Stimulated activated effector memory CD8-positive, alpha-beta T cell treated with anti-CD3 and anti-CD28 coated beads, Interleukin-12 subunit alpha, Interleukin-12 subunit beta, amount 100 ng/mL, for 72 hours (primary cell): ENCODE measurements around the gene KIAA1328.
"Not testable (repeated sequence)": the region's sequence is repeated elsewhere in the genome, so short reads cannot be mapped to it uniquely, and the experiment has no call there.

ENCODE experiments used
- ATAC-seq: fragments of 150-1000 bp; cut with Tn5 transposase; 2 replicates; pipeline ENCODE4 v1.10.0; 2021
- DNase-seq, 2 donors: peaks; one replicate each; pipeline ENCODE4 v3.0.0; 2021 to 2022; ENCODE audit warnings: low spot score in 2 of 2
- H3K27ac Mint-ChIP-seq: one replicate; pipeline ENCODE4 v1.8.0; 2022; ENCODE audit warnings: mild to moderate bottlenecking, mixed read lengths
- H3K36me3 Mint-ChIP-seq: one replicate; pipeline ENCODE4 v1.8.0; 2022; ENCODE audit warnings: mild to moderate bottlenecking, mixed read lengths
- H3K4me1 Mint-ChIP-seq: one replicate; pipeline ENCODE4 v1.8.0; 2022; ENCODE audit warnings: mixed read lengths
- H3K4me3 Mint-ChIP-seq: one replicate; pipeline ENCODE4 v1.8.0; 2022; ENCODE audit warnings: mild to moderate bottlenecking, mixed read lengths
- H3K9me3 Mint-ChIP-seq: one replicate; pipeline ENCODE4 v1.8.0; 2022; ENCODE audit warnings: mixed read lengths

The KIAA1328 gene

DNA sequence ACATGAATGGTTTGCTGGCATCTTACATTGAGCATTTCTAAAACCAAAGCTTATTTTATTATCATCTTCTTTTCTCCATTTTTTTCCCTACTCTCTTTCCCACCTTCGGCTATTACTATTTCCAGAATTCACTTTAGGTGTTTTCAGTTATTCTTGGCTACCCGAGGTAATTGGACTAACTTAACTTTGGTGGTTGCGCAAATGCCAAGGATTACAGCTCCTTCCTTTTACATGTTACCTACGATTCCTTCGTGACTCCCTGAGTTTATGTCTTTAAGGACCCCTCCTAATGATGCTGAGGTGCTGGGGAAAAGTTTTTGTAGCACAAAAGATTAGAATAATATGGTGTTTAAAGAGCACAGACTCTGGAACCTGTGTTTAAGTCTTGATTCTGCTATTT is 14.3 kb downstream of the KIAA1328 start:
- H3K27ac Mint-ChIP-seq: no peak overlapping the region
- H3K4me1 Mint-ChIP-seq: no peaks in the 10 kb centered on the region
- H3K9me3 Mint-ChIP-seq: no peaks in the 10 kb centered on the region
- no peak for ATAC-seq
- peaks cover 39% of the 10 kb centered on the region for H3K36me3 Mint-ChIP-seq
- DNase-seq: no peak
- H3K4me3 Mint-ChIP-seq: no peak overlapping the region

- H3K4me3 Mint-ChIP-seq: no peak overlapping the region
- no peak for DNase-seq
- H3K4me1 Mint-ChIP-seq: no peaks in the 10 kb centered on the region
- ATAC-seq: no peak
- H3K9me3 Mint-ChIP-seq: no peaks in the 10 kb centered on the region
- H3K27ac Mint-ChIP-seq: no peak overlapping the region
- H3K36me3 Mint-ChIP-seq: peaks cover 40% of the 10 kb centered on the region
These were observed 14.9 kb downstream of the KIAA1328 start for GRCh38 chr18:36843784-36844183.

GRCh38 chr18:36848609-36849008 is 19.7 kb downstream of the KIAA1328 start:
- ATAC-seq: no peak
- H3K36me3 Mint-ChIP-seq: peaks cover 31% of the 10 kb centered on the region
- H3K4me1 Mint-ChIP-seq: peaks cover 8% of the 10 kb centered on the region
- H3K4me3 Mint-ChIP-seq: no peak overlapping the region
- DNase-seq: no peak
- H3K27ac Mint-ChIP-seq: no peak overlapping the region
- H3K9me3 Mint-ChIP-seq: peaks cover 16% of the 10 kb centered on the region

- ATAC-seq (no peak), DNase-seq (no peak)
- Mint-ChIP-seq H3K4me1 (peaks cover 8% of the 10 kb centered on the region), H3K9me3 (peaks cover 16% of the 10 kb centered on the region), H3K27ac (no peak overlapping the region), H3K4me3 (no peak overlapping the region), H3K36me3 (peaks cover 31% of the 10 kb centered on the region)
These were observed 20.5 kb downstream of the KIAA1328 start for GRCh38 chr18:36849288-36850006.

DNA sequence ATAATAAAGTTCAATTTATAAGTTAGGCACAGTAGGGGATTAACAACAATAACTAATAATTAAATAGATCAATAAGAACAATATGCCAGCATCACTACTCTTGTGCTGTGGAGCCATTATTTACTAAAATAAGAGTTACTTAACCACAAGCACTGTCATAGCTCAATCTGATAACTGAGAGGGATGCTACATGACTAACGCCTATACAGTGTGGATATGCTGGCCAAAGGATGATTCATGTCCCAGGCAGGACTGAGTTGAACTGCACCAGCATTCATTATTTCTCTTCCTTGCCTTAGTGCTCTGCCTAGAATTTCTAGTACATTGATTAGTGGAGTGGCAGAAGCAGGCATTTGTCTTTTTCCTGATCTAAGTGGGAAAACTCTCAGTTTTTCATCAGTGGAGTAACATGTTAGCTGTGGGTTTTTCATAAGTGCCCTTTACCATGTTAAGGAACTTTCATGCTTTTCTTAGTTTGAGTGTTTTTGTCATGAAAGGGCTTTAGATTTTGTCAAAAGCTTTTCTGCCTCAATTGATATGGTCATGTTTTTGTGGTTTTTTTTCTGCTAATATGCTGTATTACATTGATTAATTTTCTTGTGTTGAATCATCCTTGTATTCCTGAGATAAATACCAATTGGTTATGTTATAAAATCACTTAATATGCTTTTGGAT is 21.7 kb downstream of the KIAA1328 start:
- Mint-ChIP-seq H3K4me1 (peaks cover 8% of the 10 kb centered on the region), H3K4me3 (no peak overlapping the region), H3K9me3 (peaks cover 16% of the 10 kb centered on the region), H3K36me3 (peaks cover 31% of the 10 kb centered on the region), H3K27ac (peak overlapping the region; percentile 29)
- DNase-seq (no peak), ATAC-seq (peak; percentile 100)

DNA sequence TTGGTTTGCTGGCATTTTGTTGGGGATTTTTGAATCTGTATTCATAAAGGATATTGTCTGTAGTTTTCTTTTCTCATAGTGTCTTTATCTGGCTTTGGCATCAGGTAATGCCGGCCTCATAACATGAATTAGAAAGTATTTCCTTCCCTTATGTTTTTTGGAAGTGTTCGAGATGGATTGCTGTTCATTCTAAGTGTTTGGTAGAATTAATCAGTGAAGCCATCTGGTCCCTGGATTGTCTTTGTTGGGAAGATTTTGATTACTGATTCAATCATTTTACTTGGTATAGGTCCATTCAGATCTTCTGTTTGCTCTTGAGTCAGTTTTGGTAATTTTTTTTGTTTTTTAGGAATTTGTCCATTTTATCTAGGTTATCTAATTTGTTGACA is 22.3 kb downstream of the KIAA1328 start:
- DNase-seq (no peak), ATAC-seq (no peak)
- Mint-ChIP-seq H3K9me3 (peaks cover 16% of the 10 kb centered on the region), H3K36me3 (peaks cover 31% of the 10 kb centered on the region), H3K4me1 (peaks cover 11% of the 10 kb centered on the region), H3K4me3 (no peak overlapping the region), H3K27ac (peak overlapping the region; percentile 29)

DNA sequence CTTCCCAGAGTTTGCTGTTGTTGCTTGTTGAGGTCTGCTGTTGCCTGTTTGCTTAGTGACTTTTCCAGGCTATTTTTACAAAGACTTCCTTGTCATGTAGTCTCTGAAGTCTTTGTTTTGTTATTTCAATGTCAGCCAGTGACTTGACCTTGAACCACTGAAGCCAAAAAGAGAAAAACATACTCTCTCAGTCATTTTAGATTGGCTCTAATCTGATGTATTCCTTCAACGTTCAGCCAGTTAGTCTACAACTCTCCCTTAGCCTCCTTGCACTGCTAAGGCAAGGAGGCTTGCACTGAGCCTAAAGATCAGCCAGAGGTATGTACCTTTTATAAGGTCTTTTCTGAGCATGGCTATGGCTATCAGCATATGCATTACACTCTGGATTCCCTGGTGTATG is 27.9 kb downstream of the KIAA1328 start:
- Mint-ChIP-seq H3K9me3 (peaks cover 14% of the 10 kb centered on the region), H3K4me1 (peaks cover 10% of the 10 kb centered on the region), H3K36me3 (peaks cover 26% of the 10 kb centered on the region), H3K27ac (no peak overlapping the region), H3K4me3 (no peak overlapping the region)
- ATAC-seq: no peak
- DNase-seq: no peak

DNA sequence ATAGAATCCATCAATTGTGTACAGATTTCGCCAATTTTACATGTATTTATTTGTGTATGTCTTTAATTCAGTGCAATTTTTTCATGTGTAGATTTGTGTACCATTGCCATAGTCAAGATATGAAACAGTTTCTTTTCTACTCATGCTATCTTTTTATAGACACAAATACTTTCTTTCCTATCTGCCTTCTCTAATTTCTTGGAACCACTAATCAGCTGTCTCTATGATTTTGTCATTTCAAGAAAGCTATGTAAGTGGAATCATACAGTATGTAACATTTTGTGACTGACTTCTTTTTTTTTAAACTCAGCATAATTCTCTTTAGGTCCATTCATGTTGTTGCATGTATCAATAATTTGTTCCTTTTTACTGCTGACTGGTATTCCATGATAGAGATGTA is 33.3 kb downstream of the KIAA1328 start:
- H3K9me3 Mint-ChIP-seq: no peaks in the 10 kb centered on the region
- DNase-seq: no peak
- peaks cover 22% of the 10 kb centered on the region for H3K4me1 Mint-ChIP-seq
- no peak overlapping the region for H3K27ac Mint-ChIP-seq
- peak; percentile 82 for ATAC-seq
- peaks cover 10% of the 10 kb centered on the region for H3K36me3 Mint-ChIP-seq
- H3K4me3 Mint-ChIP-seq: no peak overlapping the region

GRCh38 chr18:36867056-36867455 is 38.1 kb downstream of the KIAA1328 start:
- H3K36me3 Mint-ChIP-seq: peaks cover 10% of the 10 kb centered on the region
- no peak overlapping the region for H3K27ac Mint-ChIP-seq
- no peaks in the 10 kb centered on the region for H3K9me3 Mint-ChIP-seq
- H3K4me3 Mint-ChIP-seq: no peak overlapping the region
- DNase-seq: no peak
- no peak for ATAC-seq
- peaks cover 20% of the 10 kb centered on the region for H3K4me1 Mint-ChIP-seq

DNA sequence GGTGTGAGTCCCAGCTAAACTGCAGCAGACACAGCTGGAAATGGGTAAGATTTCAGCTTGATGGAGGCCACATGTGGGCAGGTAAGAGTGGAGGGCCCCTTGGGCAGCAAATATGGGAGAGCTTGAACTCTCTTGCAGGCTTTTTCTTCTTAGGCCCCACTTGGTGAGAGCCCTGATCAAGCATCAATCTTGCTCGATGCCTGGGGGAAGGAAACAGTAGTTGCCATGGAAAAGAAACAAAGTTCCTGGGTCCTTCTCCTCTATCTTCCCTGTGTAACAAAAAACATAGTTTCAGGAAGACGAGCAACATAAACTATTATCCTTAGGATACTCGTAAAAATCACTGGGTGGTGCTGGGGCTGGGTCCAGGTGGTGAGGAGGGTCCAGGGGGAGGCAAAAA is 42.9 kb downstream of the KIAA1328 start:
- H3K27ac Mint-ChIP-seq: peak overlapping the region; percentile 0
- no peak for DNase-seq
- no peaks in the 10 kb centered on the region for H3K9me3 Mint-ChIP-seq
- H3K36me3 Mint-ChIP-seq: peaks cover 5% of the 10 kb centered on the region
- ATAC-seq: no peak
- no peak overlapping the region for H3K4me3 Mint-ChIP-seq
- peaks cover 8% of the 10 kb centered on the region for H3K4me1 Mint-ChIP-seq

DNA sequence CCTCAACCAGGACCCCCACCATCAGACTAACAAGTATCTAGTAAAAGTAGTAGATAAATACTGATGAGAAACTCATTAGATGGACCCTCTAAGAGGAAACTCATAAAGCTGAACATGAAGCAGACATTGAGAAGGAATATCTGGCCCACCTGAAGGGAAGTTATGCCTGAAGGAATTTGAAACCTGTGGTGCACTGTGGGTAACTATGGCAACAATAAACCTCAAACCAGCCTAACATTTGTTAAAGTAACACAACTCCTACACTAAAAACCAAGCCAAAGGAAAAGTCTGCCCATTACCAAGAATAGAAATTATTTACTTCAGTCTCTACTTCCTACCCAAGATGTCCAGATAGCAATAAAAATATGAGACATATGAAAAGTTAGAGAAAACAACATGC is 43.4 kb downstream of the KIAA1328 start:
- Mint-ChIP-seq H3K4me3 (no peak overlapping the region), H3K9me3 (no peaks in the 10 kb centered on the region), H3K4me1 (peaks cover 8% of the 10 kb centered on the region), H3K27ac (peak overlapping the region; percentile 0), H3K36me3 (peaks cover 5% of the 10 kb centered on the region)
- DNase-seq (no peak), ATAC-seq (no peak)

DNA sequence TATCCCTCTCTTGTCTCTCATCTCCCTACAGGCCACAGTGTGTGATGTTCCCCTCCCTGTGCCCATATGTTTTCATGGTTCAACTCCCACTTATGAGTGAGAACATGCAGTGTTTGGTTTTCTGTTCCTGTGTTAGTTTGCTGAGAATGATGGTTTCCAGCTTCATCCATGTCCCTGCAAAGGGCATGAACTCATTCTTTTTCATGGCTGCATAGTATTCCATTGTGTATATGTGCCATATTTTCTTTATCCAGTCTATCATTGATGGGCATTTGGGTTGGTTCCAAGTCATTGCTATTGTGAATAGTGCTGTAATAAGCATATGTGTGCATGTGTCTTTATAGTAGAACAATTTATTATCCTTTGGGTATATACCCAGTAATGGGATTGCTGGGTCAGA is 44.9 kb downstream of the KIAA1328 start:
- DNase-seq, H3K4me3 Mint-ChIP-seq, H3K36me3 Mint-ChIP-seq, H3K27ac Mint-ChIP-seq, H3K4me1 Mint-ChIP-seq, H3K9me3 Mint-ChIP-seq, ATAC-seq: not testable (repeated sequence)

DNA sequence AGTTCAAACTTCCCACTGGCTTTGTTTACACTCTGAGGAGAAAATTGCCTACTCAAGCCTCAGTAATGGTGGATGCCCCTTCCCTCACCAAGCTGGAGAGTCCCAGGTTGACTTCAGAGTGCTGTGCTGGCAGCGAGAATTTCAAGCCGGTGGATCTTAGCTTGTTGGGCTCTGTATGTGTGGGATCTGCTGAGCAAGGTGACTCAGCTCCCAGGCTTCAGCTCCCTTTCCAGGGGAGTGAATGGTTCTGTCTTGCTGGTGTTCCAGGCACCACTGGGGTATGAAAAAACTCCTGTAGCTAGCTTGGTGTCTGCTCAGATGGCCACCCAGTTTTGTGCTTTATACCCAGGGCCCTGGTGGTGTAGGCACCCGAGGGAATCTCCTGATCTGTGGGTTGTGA is 50.9 kb downstream of the KIAA1328 start:
- H3K4me3 Mint-ChIP-seq, ATAC-seq, H3K27ac Mint-ChIP-seq, DNase-seq, H3K36me3 Mint-ChIP-seq, H3K4me1 Mint-ChIP-seq, H3K9me3 Mint-ChIP-seq: not testable (repeated sequence)

GRCh38 chr18:36885981-36886380 is 57.1 kb downstream of the KIAA1328 start:
- Mint-ChIP-seq H3K27ac (no peak overlapping the region), H3K4me1 (no peaks in the 10 kb centered on the region), H3K9me3 (no peaks in the 10 kb centered on the region), H3K36me3 (peaks cover 9% of the 10 kb centered on the region), H3K4me3 (no peak overlapping the region)
- no peak for DNase-seq
- ATAC-seq: no peak

DNA sequence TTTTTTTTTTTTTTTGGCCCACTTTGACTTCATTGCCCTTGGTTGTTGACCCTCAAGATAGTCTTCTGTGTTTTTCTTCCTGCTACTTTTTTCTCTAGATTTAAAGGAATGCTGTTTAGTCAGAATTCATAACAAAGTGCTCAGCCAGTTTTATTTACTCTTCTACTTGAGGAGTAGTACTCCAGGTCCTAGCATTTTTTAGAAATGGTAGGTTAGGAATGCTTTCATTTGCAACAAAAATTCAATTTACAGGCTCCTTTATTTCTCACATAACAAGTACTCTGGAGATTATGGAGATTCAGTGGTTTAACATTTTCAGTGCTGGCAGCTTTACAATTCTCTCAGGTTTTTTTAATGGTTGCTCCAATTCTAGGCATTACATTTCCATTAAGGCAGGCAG is 58.2 kb downstream of the KIAA1328 start:
- no peak overlapping the region for H3K27ac Mint-ChIP-seq
- H3K9me3 Mint-ChIP-seq: no peaks in the 10 kb centered on the region
- no peak for DNase-seq
- H3K36me3 Mint-ChIP-seq: peaks cover 9% of the 10 kb centered on the region
- H3K4me3 Mint-ChIP-seq: no peak overlapping the region
- ATAC-seq: no peak
- no peaks in the 10 kb centered on the region for H3K4me1 Mint-ChIP-seq

GRCh38 chr18:36887864-36888263 is 58.9 kb downstream of the KIAA1328 start:
- H3K36me3 Mint-ChIP-seq: peaks cover 9% of the 10 kb centered on the region
- H3K4me1 Mint-ChIP-seq: no peaks in the 10 kb centered on the region
- H3K27ac Mint-ChIP-seq: no peak overlapping the region
- H3K9me3 Mint-ChIP-seq: no peaks in the 10 kb centered on the region
- no peak for ATAC-seq
- no peak for DNase-seq
- no peak overlapping the region for H3K4me3 Mint-ChIP-seq
